K562 (cell line): Measurements from ENCODE around the gene NPTXR. TPM values are rescaled to one million over a fixed set of nuclear protein-coding genes. Genes with fewer than 3 reads are reported as not detected.

Source experiments
- AFF1 ChIP-seq, 2 experiments: fragments of 450-650 bp; IDR thresholded peaks; 2 replicates each; pipeline ENCODE4 v1.6.1; 2018; ENCODE audit warnings: mild to moderate bottlenecking in 2 of 2, low read depth in 1 of 2; ENCODE audit not compliant: partially characterized antibody in 2 of 2
- ARID3A ChIP-seq: IDR thresholded peaks from 2 replicates; pipeline ENCODE4 v1.6.1; 2012; ENCODE audit warnings: low read depth, low read length, improper control_type of control experiment, borderline replicate concordance
- FOXJ2 ChIP-seq: fragments of 200-800 bp; sonication (Bioruptor generic); IDR thresholded peaks from 2 replicates; pipeline ENCODE4 v1.6.1; 2016; ENCODE audit warnings: missing genetic modification characterization, missing compliant biosample characterization
- GTF3C2 ChIP-seq: IDR thresholded peaks from 3 replicates; pipeline ENCODE4 v1.6.1; 2011; ENCODE audit warnings: borderline replicate concordance, mild to moderate bottlenecking, moderate library complexity; ENCODE audit not compliant: insufficient read length; ENCODE audit errors: extremely low read depth
- RB1 ChIP-seq: fragments of 450-650 bp; IDR thresholded peaks from 2 replicates; pipeline ENCODE4 v1.6.1; 2017; ENCODE audit warnings: low read depth, mild to moderate bottlenecking
- RBFOX2 ChIP-seq: fragments of 200-400 bp; formaldehyde crosslinking; IDR thresholded peaks from 2 replicates; pipeline ENCODE4 v1.6.1; 2017; ENCODE audit warnings: low read depth, mild to moderate bottlenecking, low read length, moderate library complexity
- TEAD2 ChIP-seq: fragments of 450-650 bp; IDR thresholded peaks from 2 replicates; pipeline ENCODE4 v1.6.1; 2016; ENCODE audit warnings: missing genetic modification characterization, control low read depth, missing compliant biosample characterization
- ZBED1 ChIP-seq: IDR thresholded peaks from 2 replicates; pipeline ENCODE4 v1.6.1; 2014
- polyA plus RNA-seq, 8 experiments: library from polyadenylated mRNA; depleted of rRNA in 4 of 8; stranded (reverse) in 5 of 8; unstranded in 3 of 8; fragments of >200 nt; fragmentation: Nextera tagmentation in 2 of 8; fragmentation: Illumina TruSeq in 1 of 8; extraction: Ambion mirVana in 2 of 8; extraction: Trizol in 1 of 8; gene quantifications; 2 replicates each; pipeline versions ENCODE4 v1.2.1 to v1.2.3, GENCODE V29; 2011 to 2014; ENCODE audit warnings: inconsistent platforms in 1 of 8, missing spikeins in 1 of 8
- total RNA-seq, 7 experiments: library from RNA; depleted of rRNA in 6 of 7; stranded (reverse); fragments of >200 nt in 6 of 7; fragmentation: Illumina TruSeq in 2 of 7; extraction: Trizol in 2 of 7; gene quantifications; 2 replicates each; pipeline versions ENCODE4 v1.2.1 to v1.2.3, GENCODE V29; 2011 to 2021; ENCODE audit warnings: low replicate concordance in 1 of 7

NPTXR gene
- total and polyA plus RNA-seq, 9 of the 15 experiments (the other 6 are each of a cell fraction or from before 2014, with no cell fraction given) = 0.01 to 3.1 (median 1.1) TPM

DNA sequence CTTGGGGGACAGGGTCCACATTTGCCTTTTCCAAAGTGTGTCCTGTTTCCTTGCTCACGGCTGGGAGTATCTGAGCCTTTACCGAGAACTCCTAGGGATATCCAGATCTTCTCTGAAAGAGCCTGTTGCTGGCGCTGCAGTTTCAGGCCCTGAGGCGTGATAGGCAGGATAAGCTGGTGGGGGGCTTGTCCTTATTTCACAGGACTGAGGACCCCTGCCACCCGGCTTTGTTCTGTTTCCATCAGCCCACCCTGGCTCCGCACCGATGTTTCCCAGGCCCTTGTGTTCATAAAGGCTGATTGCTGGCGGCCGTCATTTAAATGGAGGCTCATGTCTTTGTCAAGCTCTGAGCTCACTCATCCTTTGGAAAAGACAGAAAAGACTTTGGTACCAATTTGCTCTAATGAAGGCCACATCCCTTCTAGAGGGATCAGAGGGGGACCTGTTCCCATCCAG, 9.4 kb upstream of the NPTXR start (continued):
- TF ChIP-seq AFF1 (IDR thresholded peaks at IDR 0.05; ENCODE audit: low read depth in 1 of 2, partially characterized antibody in 2 of 2) (no peak), GTF3C2 (no peak), ARID3A (no peak), FOXJ2 (tag) (no peak), ZBED1 (no peak), TEAD2 (tag) (no peak), RB1 (no peak), RBFOX2 (no peak)
